ENCODE data around the gene EDARADD. TPM values are rescaled to one million over a fixed set of nuclear protein-coding genes. Genes with fewer than 3 reads are reported as not detected.
"Not testable (repeated sequence)": the region's sequence is repeated elsewhere in the genome, so short reads cannot be mapped to it uniquely, and the experiment has no call there.

Gene EDARADD
- total RNA-seq, 1 donor from 2014 or later, result 4.2 TPM

- TF ChIP-seq CTCF (IDR thresholded peaks at IDR 0.05; ENCODE audit: insufficient read depth, low read length, poor library complexity, severe bottlenecking), result no peak
- H3K4me3 ChIP-seq (ENCODE audit: low read depth, low read length), result no peak overlapping the region
- H3K36me3 ChIP-seq (ENCODE audit: control insufficient read depth, insufficient read depth, low read length), result no peaks in the 10 kb centered on the region
- no peak for DNase-seq (ENCODE audit: low read depth)
- H3K27me3 ChIP-seq (ENCODE audit: control insufficient read depth, insufficient read depth, low read length), result no peaks in the 10 kb centered on the region
Observed at GRCh38 chr1:236365999-236366570, 28.0 kb upstream of the EDARADD start.

DNA sequence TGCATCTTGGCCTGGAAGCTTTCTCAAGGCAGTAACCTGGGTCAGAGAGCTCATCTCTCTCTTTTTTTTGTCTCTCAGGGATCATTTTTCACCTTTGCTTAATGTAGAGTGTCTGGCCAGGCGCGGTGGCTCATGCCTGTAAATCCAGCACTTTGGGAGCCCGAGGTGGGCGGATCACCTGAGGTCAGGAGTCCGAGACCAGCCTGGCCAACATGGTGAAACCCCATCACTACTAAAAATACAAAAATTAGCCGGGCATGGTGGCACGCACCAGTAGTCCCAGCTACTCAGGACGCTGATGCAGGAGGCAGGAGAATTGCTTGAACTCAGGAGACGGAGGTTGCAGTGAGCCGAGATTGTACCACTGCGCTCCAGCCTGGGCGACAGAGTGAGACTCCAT, 27.4 kb upstream of the EDARADD start:
- DNase-seq (ENCODE audit: low read depth); H3K4me3 ChIP-seq (ENCODE audit: low read depth, low read length): not testable (repeated sequence)

DNA sequence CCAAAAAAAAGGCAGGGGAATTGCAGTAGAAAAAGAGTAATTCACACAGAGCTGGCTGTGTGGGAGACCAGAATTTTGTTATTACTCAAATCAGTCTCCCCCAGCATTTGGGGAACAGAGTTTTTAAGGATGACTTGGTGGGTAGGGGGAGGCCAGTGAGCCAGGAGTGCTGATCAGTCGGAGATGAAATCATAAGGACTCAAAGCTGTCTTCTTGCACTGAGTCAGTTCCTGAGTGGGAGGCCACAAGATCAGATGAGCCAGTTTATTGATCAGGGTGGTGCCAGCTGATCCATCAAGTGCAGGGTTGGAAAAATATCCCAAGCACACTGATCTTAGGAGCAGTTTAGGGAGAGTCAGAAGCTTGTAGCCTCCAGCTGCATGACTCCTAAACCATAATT, 23.7 kb upstream of the EDARADD start:
- DNase-seq (ENCODE audit: low read depth), result no peak
- H3K27me3 ChIP-seq (ENCODE audit: control insufficient read depth, insufficient read depth, low read length), result no peaks in the 10 kb centered on the region
- no peaks in the 10 kb centered on the region for H3K36me3 ChIP-seq (ENCODE audit: control insufficient read depth, insufficient read depth, low read length)
- no peak overlapping the region for H3K4me3 ChIP-seq (ENCODE audit: low read depth, low read length)
- TF ChIP-seq CTCF (IDR thresholded peaks at IDR 0.05; ENCODE audit: insufficient read depth, low read length, poor library complexity, severe bottlenecking), result no peak

More for the DNA sequence above, 27.4 kb upstream of the EDARADD start:
- H3K36me3 ChIP-seq (ENCODE audit: control insufficient read depth, insufficient read depth, low read length); H3K27me3 ChIP-seq (ENCODE audit: control insufficient read depth, insufficient read depth, low read length): not testable (repeated sequence)

- TF ChIP-seq CTCF (IDR thresholded peaks at IDR 0.05; ENCODE audit: insufficient read depth, low read length, poor library complexity, severe bottlenecking), result no peak
- H3K36me3 ChIP-seq (ENCODE audit: control insufficient read depth, insufficient read depth, low read length), result no peaks in the 10 kb centered on the region
- no peak overlapping the region for H3K4me3 ChIP-seq (ENCODE audit: low read depth, low read length)
- no peak for DNase-seq (ENCODE audit: low read depth)
- no peaks in the 10 kb centered on the region for H3K27me3 ChIP-seq (ENCODE audit: control insufficient read depth, insufficient read depth, low read length)
Observed at GRCh38 chr1:236371083-236371482, 23.0 kb upstream of the EDARADD start.

DNA sequence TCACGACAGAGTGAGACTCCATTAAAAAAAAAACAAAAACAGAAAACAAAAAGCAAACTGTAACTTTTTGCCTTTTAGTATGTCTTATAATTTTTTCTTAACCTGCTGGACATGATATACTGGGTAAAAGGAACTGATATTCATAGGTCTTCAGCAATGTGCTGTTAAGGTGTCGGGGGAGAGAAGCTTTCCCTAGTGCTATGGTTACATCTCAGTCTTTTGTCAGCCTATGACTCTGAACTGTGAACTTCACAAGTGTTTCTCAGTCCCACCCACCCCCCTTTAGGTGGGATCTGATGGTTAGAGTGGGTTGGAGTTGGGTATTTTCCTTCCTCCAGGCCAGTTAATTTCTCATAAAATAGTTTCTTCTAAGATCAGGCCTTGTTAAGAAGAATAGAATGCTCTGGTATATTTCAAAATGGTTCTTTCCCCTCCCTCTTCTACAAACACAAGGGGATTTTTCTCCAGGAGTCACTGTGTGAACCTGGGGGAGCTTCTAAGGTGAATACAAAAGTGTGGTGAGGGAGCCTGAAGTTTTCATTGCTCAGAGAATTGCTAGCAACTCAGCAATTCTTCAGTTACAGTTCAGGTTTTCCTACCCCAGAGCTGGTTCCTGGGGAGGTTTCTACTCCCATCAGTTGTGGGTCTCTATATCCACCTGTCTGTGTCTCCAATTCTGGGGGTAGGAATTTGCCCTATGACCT, 16.1 kb upstream of the EDARADD start:
- no peak for TF ChIP-seq CTCF (IDR thresholded peaks at IDR 0.05; ENCODE audit: insufficient read depth, low read length, poor library complexity, severe bottlenecking)

GRCh38 chr1:236381565-236382158, 12.4 kb upstream of the EDARADD start:
- no peak for TF ChIP-seq CTCF (IDR thresholded peaks at IDR 0.05; ENCODE audit: insufficient read depth, low read length, poor library complexity, severe bottlenecking)
- H3K27me3 ChIP-seq (ENCODE audit: control insufficient read depth, insufficient read depth, low read length), result no peaks in the 10 kb centered on the region
- DNase-seq (ENCODE audit: low read depth), result no peak
- H3K36me3 ChIP-seq (ENCODE audit: control insufficient read depth, insufficient read depth, low read length), result no peaks in the 10 kb centered on the region
- no peak overlapping the region for H3K4me3 ChIP-seq (ENCODE audit: low read depth, low read length)

More for the DNA sequence above, 16.1 kb upstream of the EDARADD start:
- no peak overlapping the region for H3K4me3 ChIP-seq (ENCODE audit: low read depth, low read length)
- no peaks in the 10 kb centered on the region for H3K36me3 ChIP-seq (ENCODE audit: control insufficient read depth, insufficient read depth, low read length)
- DNase-seq (ENCODE audit: low read depth), result no peak
- H3K27me3 ChIP-seq (ENCODE audit: control insufficient read depth, insufficient read depth, low read length), result no peaks in the 10 kb centered on the region

All from kidney epithelial cell (primary cell).